ENCODE measurements around the gene SPDYE2B. TPM values are rescaled to one million over a fixed set of nuclear protein-coding genes. Genes with fewer than 3 reads are reported as not detected.
"Not testable (repeated sequence)": the region's sequence is repeated elsewhere in the genome, so short reads cannot be mapped to it uniquely, and the experiment has no call there.

SPDYE2B gene
- not detected for total RNA-seq
- polyA plus RNA-seq (2013, experiment 1 of 2): not detected
- polyA plus RNA-seq (2013, experiment 2 of 2): not detected
- long read RNA-seq, experiment 1: 0 reads
- long read RNA-seq, experiment 2, partial matches to known transcripts: 0 of 29 reads
- long read RNA-seq, experiment 2, other reads (novel, unspliced or antisense): 29 of 29 reads
- long read RNA-seq, experiment 3, partial matches to known transcripts: 0 of 11 reads
- long read RNA-seq, experiment 3, other reads (novel, unspliced or antisense): 11 of 11 reads
- long read RNA-seq, experiment 4: 0 reads

GRCh38 chr7:102649924-102650323 lies at the start of gene SPDYE2B:
Gene SPDYE2B, plus strand, starts transcription at chr7:102650319. Its CDS starts 2,030 bp downstream, at chr7:102652349.
- H3K4me3 ChIP-seq (ENCODE audit: low read length); H3K27ac ChIP-seq (ENCODE audit: low read depth, low read length); H3K27me3 ChIP-seq (ENCODE audit: control insufficient read depth, insufficient read depth, low read length, poor library complexity, severe bottlenecking); H3K9me3 ChIP-seq (ENCODE audit: control insufficient read depth, low read length); H3K4me1 ChIP-seq (ENCODE audit: control insufficient read depth, insufficient read depth, low read length); H3K36me3 ChIP-seq (ENCODE audit: control insufficient read depth, insufficient read depth, low read length); H3K9me3 Mint-ChIP-seq; H3K27me3 Mint-ChIP-seq (ENCODE audit: insufficient read depth); H3K36me3 Mint-ChIP-seq (ENCODE audit: low read depth); DNase-seq; H3K9ac ChIP-seq (ENCODE audit: extremely low read depth, low read length, poor library complexity, severe bottlenecking); H3K4me3 Mint-ChIP-seq; H3K27ac Mint-ChIP-seq; H3K4me1 Mint-ChIP-seq: not testable (repeated sequence)
- no CpG with 5 or more reads among the region's 4 CpGs for WGBS, 2 experiments (ENCODE audit: insufficient coverage in 1 of 2, insufficient read length in 1 of 2)

- not testable (repeated sequence) for H3K36me3 ChIP-seq (ENCODE audit: control insufficient read depth, insufficient read depth, low read length); H3K27me3 Mint-ChIP-seq (ENCODE audit: insufficient read depth); DNase-seq; H3K4me1 ChIP-seq (ENCODE audit: control insufficient read depth, insufficient read depth, low read length); H3K9ac ChIP-seq (ENCODE audit: extremely low read depth, low read length, poor library complexity, severe bottlenecking); H3K4me3 ChIP-seq (ENCODE audit: low read length); H3K27ac Mint-ChIP-seq; H3K9me3 Mint-ChIP-seq; H3K27me3 ChIP-seq (ENCODE audit: control insufficient read depth, insufficient read depth, low read length, poor library complexity, severe bottlenecking); H3K9me3 ChIP-seq (ENCODE audit: control insufficient read depth, low read length); H3K4me1 Mint-ChIP-seq; H3K27ac ChIP-seq (ENCODE audit: low read depth, low read length); H3K36me3 Mint-ChIP-seq (ENCODE audit: low read depth); H3K4me3 Mint-ChIP-seq
- WGBS, 2 experiments (ENCODE audit: insufficient coverage in 1 of 2, insufficient read length in 1 of 2): no CpG with 5 or more reads among the region's 12 CpGs
Measured at GRCh38 chr7:102602317-102602716, 47.8 kb upstream of the SPDYE2B start.

- not testable (repeated sequence) for DNase-seq; H3K27me3 ChIP-seq (ENCODE audit: control insufficient read depth, insufficient read depth, low read length, poor library complexity, severe bottlenecking); H3K4me1 Mint-ChIP-seq; H3K9me3 ChIP-seq (ENCODE audit: control insufficient read depth, low read length); H3K27ac Mint-ChIP-seq; H3K27me3 Mint-ChIP-seq (ENCODE audit: insufficient read depth); H3K4me1 ChIP-seq (ENCODE audit: control insufficient read depth, insufficient read depth, low read length); H3K36me3 Mint-ChIP-seq (ENCODE audit: low read depth); H3K36me3 ChIP-seq (ENCODE audit: control insufficient read depth, insufficient read depth, low read length); H3K9ac ChIP-seq (ENCODE audit: extremely low read depth, low read length, poor library complexity, severe bottlenecking); H3K9me3 Mint-ChIP-seq; H3K4me3 ChIP-seq (ENCODE audit: low read length); H3K27ac ChIP-seq (ENCODE audit: low read depth, low read length); H3K4me3 Mint-ChIP-seq
- WGBS, 2 experiments (ENCODE audit: insufficient coverage in 1 of 2, insufficient read length in 1 of 2): no CpG with 5 or more reads among the region's 19 CpGs
Measured at GRCh38 chr7:102604431-102605145, 45.5 kb upstream of the SPDYE2B start.

- H3K36me3 ChIP-seq (ENCODE audit: control insufficient read depth, insufficient read depth, low read length); H3K9me3 Mint-ChIP-seq; H3K9me3 ChIP-seq (ENCODE audit: control insufficient read depth, low read length); H3K36me3 Mint-ChIP-seq (ENCODE audit: low read depth); H3K27me3 Mint-ChIP-seq (ENCODE audit: insufficient read depth); H3K4me3 ChIP-seq (ENCODE audit: low read length); H3K4me3 Mint-ChIP-seq; H3K27ac ChIP-seq (ENCODE audit: low read depth, low read length); DNase-seq; H3K4me1 ChIP-seq (ENCODE audit: control insufficient read depth, insufficient read depth, low read length); H3K27ac Mint-ChIP-seq; H3K27me3 ChIP-seq (ENCODE audit: control insufficient read depth, insufficient read depth, low read length, poor library complexity, severe bottlenecking); H3K9ac ChIP-seq (ENCODE audit: extremely low read depth, low read length, poor library complexity, severe bottlenecking); H3K4me1 Mint-ChIP-seq: not testable (repeated sequence)
- WGBS, 2 experiments (ENCODE audit: insufficient coverage in 1 of 2, insufficient read length in 1 of 2): no CpG with 5 or more reads among the region's 5 CpGs
Measured at GRCh38 chr7:102606848-102607247, 43.3 kb upstream of the SPDYE2B start.

- H3K4me1 Mint-ChIP-seq; H3K27me3 ChIP-seq (ENCODE audit: control insufficient read depth, insufficient read depth, low read length, poor library complexity, severe bottlenecking); H3K36me3 Mint-ChIP-seq (ENCODE audit: low read depth); H3K27ac ChIP-seq (ENCODE audit: low read depth, low read length); H3K9me3 ChIP-seq (ENCODE audit: control insufficient read depth, low read length); H3K27me3 Mint-ChIP-seq (ENCODE audit: insufficient read depth); H3K36me3 ChIP-seq (ENCODE audit: control insufficient read depth, insufficient read depth, low read length); H3K4me3 Mint-ChIP-seq; H3K9ac ChIP-seq (ENCODE audit: extremely low read depth, low read length, poor library complexity, severe bottlenecking); H3K9me3 Mint-ChIP-seq; H3K4me1 ChIP-seq (ENCODE audit: control insufficient read depth, insufficient read depth, low read length); H3K27ac Mint-ChIP-seq; H3K4me3 ChIP-seq (ENCODE audit: low read length); DNase-seq: not testable (repeated sequence)
- WGBS, 2 experiments (ENCODE audit: insufficient coverage in 1 of 2, insufficient read length in 1 of 2): 93% methylated on average over 6 of the region's 10 CpGs; no CpG with 5 or more reads in 1 of the 2 experiments
Measured at GRCh38 chr7:102609734-102610133, 40.4 kb upstream of the SPDYE2B start.

GRCh38 chr7:102610441-102610840 lies 39.7 kb upstream of the SPDYE2B start:
- not testable (repeated sequence) for H3K36me3 Mint-ChIP-seq (ENCODE audit: low read depth); H3K4me3 Mint-ChIP-seq; H3K4me3 ChIP-seq (ENCODE audit: low read length); DNase-seq; H3K27me3 Mint-ChIP-seq (ENCODE audit: insufficient read depth); H3K27ac Mint-ChIP-seq; H3K36me3 ChIP-seq (ENCODE audit: control insufficient read depth, insufficient read depth, low read length); H3K9me3 Mint-ChIP-seq; H3K9me3 ChIP-seq (ENCODE audit: control insufficient read depth, low read length); H3K27me3 ChIP-seq (ENCODE audit: control insufficient read depth, insufficient read depth, low read length, poor library complexity, severe bottlenecking); H3K4me1 ChIP-seq (ENCODE audit: control insufficient read depth, insufficient read depth, low read length); H3K9ac ChIP-seq (ENCODE audit: extremely low read depth, low read length, poor library complexity, severe bottlenecking); H3K4me1 Mint-ChIP-seq; H3K27ac ChIP-seq (ENCODE audit: low read depth, low read length)
- no CpG with 5 or more reads among the region's 7 CpGs for WGBS, 2 experiments (ENCODE audit: insufficient coverage in 1 of 2, insufficient read length in 1 of 2)
